Measurements from ENCODE around the gene ING3. TPM values are rescaled to one million over a fixed set of nuclear protein-coding genes. Genes with fewer than 3 reads are reported as not detected.
A peak's percentile ranks its signal among the peaks of the same experiment; 100 is the strongest.

ING3 gene
- total and polyA plus RNA-seq, 9 of the 15 experiments (the other 6 are each of a cell fraction or from before 2014, with no cell fraction given): 22.8 to 233 (median 50.4) TPM

- TF ChIP-seq SIX5 (IDR thresholded peaks at IDR 0.05; ENCODE audit: borderline replicate concordance in 1 of 2, insufficient read depth in 1 of 2, low read depth in 1 of 2, low read length in 2 of 2): peak; percentile 93 to 97
- TF ChIP-seq, protein P1, sequence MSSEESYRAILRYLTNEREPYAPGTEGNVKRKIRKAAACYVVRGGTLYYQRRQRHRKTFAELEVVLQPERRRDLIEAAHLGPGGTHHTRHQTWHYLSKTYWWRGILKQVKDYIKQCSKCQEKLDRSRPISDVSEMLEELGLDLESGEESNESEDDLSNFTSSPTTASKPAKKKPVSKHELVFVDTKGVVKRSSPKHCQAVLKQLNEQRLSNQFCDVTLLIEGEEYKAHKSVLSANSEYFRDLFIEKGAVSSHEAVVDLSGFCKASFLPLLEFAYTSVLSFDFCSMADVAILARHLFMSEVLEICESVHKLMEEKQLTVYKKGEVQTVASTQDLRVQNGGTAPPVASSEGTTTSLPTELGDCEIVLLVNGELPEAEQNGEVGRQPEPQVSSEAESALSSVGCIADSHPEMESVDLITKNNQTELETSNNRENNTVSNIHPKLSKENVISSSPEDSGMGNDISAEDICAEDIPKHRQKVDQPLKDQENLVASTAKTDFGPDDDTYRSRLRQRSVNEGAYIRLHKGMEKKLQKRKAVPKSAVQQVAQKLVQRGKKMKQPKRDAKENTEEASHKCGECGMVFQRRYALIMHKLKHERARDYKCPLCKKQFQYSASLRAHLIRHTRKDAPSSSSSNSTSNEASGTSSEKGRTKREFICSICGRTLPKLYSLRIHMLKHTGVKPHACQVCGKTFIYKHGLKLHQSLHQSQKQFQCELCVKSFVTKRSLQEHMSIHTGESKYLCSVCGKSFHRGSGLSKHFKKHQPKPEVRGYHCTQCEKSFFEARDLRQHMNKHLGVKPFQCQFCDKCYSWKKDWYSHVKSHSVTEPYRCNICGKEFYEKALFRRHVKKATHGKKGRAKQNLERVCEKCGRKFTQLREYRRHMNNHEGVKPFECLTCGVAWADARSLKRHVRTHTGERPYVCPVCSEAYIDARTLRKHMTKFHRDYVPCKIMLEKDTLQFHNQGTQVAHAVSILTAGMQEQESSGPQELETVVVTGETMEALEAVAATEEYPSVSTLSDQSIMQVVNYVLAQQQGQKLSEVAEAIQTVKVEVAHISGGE (CRISPR knock-in tag; IDR thresholded peaks at IDR 0.05): peak in 1 of 3 experiments; percentile 84; a peak in 2 of 6 replicates
- TF ChIP-seq DMBX1 (CRISPR knock-in tag; IDR thresholded peaks at IDR 0.05; ENCODE audit: borderline replicate concordance): peak; percentile 66
- no peak for TF ChIP-seq BDP1 (IDR thresholded peaks at IDR 0.05; ENCODE audit: insufficient read depth, insufficient read length)
- no peak for TF ChIP-seq ZNF23 (CRISPR knock-in tag; IDR thresholded peaks at IDR 0.05)
- TF ChIP-seq ZBTB17 (CRISPR knock-in tag; IDR thresholded peaks at IDR 0.05): 0 out of 2 replicates have a peak, but pooled peaks have one; percentile 7
- TF ChIP-seq ZNF408 (CRISPR knock-in tag; IDR thresholded peaks at IDR 0.05; ENCODE audit: low read depth): no peak
- no peak for TF ChIP-seq SLC30A9 (CRISPR knock-in tag; IDR thresholded peaks at IDR 0.05)
- TF ChIP-seq ZNF609 (CRISPR knock-in tag; IDR thresholded peaks at IDR 0.05; ENCODE audit: borderline replicate concordance): peak; percentile 76; the same call in 1 of the 2 replicates
- TF ChIP-seq ELK3 (CRISPR knock-in tag; IDR thresholded peaks at IDR 0.05): no peak
- peak; percentile 88 for TF ChIP-seq FOXP1 (CRISPR knock-in tag; IDR thresholded peaks at IDR 0.05)
- 0 out of 2 replicates have a peak, but pooled peaks have one; percentile 60 for TF ChIP-seq DIDO1 (tag; IDR thresholded peaks at IDR 0.05; ENCODE audit: low read depth)
- TF ChIP-seq CEBPG (CRISPR knock-in tag; IDR thresholded peaks at IDR 0.05): peak; percentile 58; the same call in 1 of the 2 replicates
- peak; percentile 76 to 82; a peak in 3 of 4 replicates for TF ChIP-seq CEBPG (tag; conservative IDR thresholded peaks at IDR 0.05 in 1 of 2, IDR thresholded peaks at IDR 0.05 in 1 of 2)
- peak; percentile 27; the same call in 1 of the 2 replicates for TF ChIP-seq CBFA2T3 (IDR thresholded peaks at IDR 0.05)
- peak; percentile 99 for TF ChIP-seq ZBTB7A (IDR thresholded peaks at IDR 0.05; ENCODE audit: borderline replicate concordance, control insufficient read depth, low read depth, low read length)
These were observed at the start of gene ING3 (continued) for GRCh38 chr7:120950539-120951308.
